ENCODE results near the gene KIF5A. TPM values are rescaled to one million over a fixed set of nuclear protein-coding genes. Genes with fewer than 3 reads are reported as not detected.

Gene KIF5A
- total RNA-seq, 1 donor from 2014 or later, result 0.08 TPM

DNA sequence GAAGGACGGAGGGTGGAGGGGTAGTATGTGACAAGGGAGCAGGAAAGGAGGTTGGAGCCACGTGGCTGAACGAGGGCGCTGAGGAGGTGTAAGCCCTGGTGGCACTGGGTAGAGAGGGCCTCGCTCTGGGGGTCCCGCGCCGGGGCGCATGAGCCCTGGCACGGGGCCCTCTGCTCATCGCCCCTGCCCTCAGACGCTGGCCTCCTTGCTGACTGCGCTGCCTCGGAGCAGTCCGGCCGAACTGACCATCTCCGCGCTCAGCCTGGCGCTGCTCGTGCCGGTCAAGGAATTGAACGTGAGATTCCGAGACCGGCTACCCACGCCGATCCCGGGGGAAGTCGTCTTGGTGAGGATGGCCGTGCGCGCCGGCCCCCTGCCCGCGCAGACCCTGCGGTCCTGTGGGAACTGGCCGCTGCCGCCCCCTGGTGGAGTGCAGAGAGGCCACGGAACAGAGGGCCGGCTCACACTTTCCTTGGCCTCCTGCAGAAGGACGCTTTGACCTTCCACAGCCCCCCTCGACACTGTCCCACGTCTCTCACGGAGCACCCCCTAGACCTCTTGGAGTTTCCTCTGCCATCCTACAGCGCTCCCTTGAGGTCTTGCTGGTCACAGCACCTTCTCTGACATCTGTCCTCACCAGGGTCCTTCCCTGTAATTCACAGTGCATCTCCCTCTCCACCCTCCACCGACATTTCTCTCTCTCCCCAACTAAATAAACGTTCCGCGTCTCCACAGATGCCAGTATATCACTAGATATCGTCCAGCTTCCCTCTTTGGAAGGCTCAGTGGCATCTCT, 71.9 kb downstream of the KIF5A start:
- peak; percentile 84 for ATAC-seq (ENCODE audit: poor library complexity)
- intact Hi-C loops (cut with DNase I), result loop anchor here (10.0 kb wide), 1 partner anchor 147 kb away; the partner anchor contains the start of gene ARHGAP9
- DNase-seq, result peak; percentile 80

DNA sequence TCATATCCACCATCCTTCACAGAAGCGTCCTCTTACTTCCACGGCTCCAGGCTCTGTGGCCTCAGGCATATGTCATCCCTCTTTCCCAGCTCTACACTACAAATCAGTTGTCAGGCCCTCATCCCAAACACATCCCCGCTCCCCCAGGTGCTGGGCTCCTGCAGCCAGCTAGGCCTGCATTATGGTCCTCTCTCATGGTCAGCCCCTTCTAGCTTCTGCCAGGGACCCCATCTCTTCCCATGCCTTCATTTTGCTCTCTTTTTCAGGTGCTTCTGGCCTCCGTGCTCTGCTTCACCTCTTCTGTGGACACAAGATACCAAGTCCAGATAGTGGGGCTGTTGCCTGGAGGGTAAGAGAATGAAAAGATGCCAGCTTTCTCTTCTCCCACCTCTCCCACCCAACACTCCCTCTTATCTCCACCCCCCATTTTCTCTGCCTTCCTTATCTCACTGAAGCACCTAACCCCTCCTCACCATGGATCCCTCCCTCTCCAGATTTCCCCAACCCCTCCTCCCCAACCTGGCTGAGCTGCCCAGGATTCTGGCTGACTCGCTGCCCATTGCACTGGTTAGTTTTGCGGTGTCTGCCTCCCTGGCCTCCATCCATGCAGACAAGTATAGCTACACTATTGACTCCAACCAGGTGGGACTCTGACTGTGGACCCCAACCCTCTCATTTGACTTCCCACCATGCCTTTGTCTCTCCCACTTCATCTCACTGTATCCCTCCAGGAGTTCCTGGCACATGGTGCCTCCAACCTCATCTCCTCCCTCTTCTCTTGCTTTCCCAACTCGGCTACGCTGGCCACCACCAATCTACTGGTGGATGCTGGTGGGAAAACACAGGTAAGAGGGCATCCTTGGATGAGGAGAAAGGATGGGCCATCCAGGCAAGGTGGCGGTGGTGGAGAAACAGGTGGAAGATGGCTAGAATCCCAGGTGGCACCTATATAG, 72.7 kb downstream of the KIF5A start:
- ATAC-seq (ENCODE audit: poor library complexity) (no peak), DNase-seq (no peak)
- intact Hi-C loops (cut with DNase I), result loop anchor here (10.0 kb wide), 1 partner anchor 148 kb away; the partner anchor contains the start of gene ARHGAP9

- ATAC-seq (ENCODE audit: poor library complexity) (no peak), DNase-seq (no peak)
- intact Hi-C loops (cut with DNase I), result loop anchor here (10.0 kb wide), 1 partner anchor 149 kb away; the partner anchor contains the start of gene ARHGAP9
Measured at GRCh38 chr12:57623385-57623784, 73.5 kb downstream of the KIF5A start.

DNA sequence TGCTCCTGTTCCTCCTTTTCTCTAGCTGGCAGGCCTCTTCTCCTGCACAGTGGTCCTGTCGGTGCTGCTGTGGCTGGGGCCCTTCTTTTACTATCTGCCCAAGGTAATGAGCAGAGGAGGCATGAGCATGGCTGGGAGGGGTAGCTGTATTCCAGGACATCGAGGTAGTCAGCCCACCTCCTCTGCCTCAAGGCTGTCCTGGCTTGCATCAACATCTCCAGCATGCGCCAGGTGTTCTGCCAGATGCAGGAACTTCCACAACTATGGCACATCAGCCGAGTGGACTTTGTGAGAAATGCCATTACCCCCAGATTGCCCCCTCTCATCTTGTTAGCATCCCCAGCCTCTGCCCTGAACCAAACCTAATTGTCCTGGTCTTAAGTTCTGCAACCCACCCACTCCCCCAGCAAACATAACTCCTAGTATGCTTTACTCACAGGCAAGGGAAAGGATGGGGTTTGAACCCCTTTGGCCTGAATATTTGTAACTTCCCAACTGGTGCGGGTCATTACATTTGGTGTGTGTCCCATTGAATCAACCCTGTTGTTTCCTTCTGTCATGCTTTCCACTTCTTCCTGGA, 74.1 kb downstream of the KIF5A start:
- no peak for ATAC-seq (ENCODE audit: poor library complexity)
- no peak for DNase-seq
- intact Hi-C loops (cut with DNase I), result loop anchor here (2.0 to 10.0 kb wide), 2 partner anchors 43 to 149 kb away; partner anchors contain the start of gene ARHGAP9

DNA sequence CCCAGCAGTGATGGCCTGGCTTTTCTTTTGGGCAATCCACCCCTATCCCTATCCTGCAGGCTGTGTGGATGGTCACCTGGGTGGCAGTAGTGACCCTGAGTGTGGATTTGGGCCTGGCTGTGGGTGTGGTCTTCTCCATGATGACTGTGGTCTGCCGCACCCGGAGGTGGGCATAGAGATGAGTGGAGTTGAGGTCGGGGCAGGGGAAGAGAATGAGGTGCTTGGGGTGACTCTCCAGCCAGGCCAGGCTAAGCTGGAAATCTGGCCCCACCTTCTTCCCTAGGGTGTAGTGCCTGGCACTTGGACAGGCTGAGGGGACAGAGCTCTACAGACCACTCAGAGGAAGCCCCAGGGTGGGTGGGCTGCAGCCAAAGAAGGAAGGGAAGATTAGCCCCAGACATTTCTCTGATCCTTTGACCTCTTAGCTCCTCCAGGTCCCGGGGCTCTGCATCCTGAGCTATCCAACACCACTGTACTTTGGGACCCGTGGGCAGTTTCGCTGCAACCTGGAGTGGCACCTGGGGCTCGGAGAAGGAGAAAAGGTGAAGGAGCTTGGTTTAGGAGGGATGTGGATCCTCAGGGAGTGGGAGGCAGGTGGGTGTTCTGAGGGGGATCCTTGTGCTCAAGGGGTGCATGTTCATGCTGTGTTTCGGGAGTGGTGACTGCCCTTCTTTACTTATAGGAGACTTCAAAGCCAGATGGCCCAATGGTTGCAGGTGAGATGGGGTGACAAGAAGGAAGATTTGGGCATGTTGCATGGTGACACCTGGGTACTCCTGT, 74.8 kb downstream of the KIF5A start:
- no peak for ATAC-seq (ENCODE audit: poor library complexity)
- intact Hi-C loops (cut with DNase I), result loop anchor here (2.0 to 10.0 kb wide), 2 partner anchors 44 to 150 kb away; partner anchors contain the start of gene ARHGAP9
- no peak for DNase-seq

GRCh38 chr12:57625261-57626032, 75.6 kb downstream of the KIF5A start:
- no peak for ATAC-seq (ENCODE audit: poor library complexity)
- DNase-seq, result no peak
- intact Hi-C loops (cut with DNase I), result loop anchor here (2.0 to 10.0 kb wide), 2 partner anchors 45 to 151 kb away; partner anchors contain the start of gene ARHGAP9

- ATAC-seq (ENCODE audit: poor library complexity) (no peak), DNase-seq (no peak)
- intact Hi-C loops (cut with DNase I), result loop anchor here (10.0 kb wide), 1 partner anchor 152 kb away; the partner anchor contains the start of gene ARHGAP9
Measured at GRCh38 chr12:57626111-57626920, 76.5 kb downstream of the KIF5A start.

DNA sequence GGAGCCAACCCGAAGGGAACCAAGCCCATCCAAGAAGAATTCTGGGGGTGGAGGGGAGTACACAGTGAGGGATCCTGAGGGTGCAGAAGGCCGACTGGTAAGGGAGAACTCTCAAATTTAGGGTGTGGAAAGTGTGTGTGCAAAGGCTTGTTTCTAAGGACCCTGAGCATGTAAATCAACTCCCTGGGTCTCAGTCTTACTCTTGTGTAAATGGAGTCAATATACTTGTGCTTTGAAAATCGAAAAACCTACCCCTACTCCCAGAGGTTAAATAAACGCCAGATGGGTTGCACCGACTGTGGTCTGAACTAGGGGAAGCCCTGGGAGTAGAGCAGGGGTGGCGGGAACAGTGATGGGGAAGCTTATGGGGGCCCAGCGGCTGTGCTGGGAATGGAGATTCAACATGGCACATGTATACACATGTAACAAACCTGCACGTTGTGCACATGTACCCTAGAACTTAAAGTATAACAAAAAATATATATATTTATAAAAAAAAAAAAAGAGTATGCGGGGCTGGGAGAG, 77.1 kb downstream of the KIF5A start:
- intact Hi-C loops (cut with DNase I), result loop anchor here (10.0 kb wide), 1 partner anchor 152 kb away; the partner anchor contains the start of gene ARHGAP9
- ATAC-seq (ENCODE audit: poor library complexity) (no peak), DNase-seq (no peak)

- intact Hi-C loops (cut with DNase I), result loop anchor here (10.0 kb wide), 1 partner anchor 153 kb away; the partner anchor contains the start of gene ARHGAP9
- no peak for ATAC-seq (ENCODE audit: poor library complexity)
Measured at GRCh38 chr12:57627501-57628279, 77.8 kb downstream of the KIF5A start.

GRCh38 chr12:57628280-57629191, 78.7 kb downstream of the KIF5A start:
- DNase-seq (no peak), ATAC-seq (ENCODE audit: poor library complexity) (no peak)
- intact Hi-C loops (cut with DNase I), result loop anchor here (10.0 kb wide), 1 partner anchor 154 kb away; the partner anchor contains the start of gene ARHGAP9

More at GRCh38 chr12:57627501-57628279, 77.8 kb downstream of the KIF5A start:
- DNase-seq, result no peak

DNA sequence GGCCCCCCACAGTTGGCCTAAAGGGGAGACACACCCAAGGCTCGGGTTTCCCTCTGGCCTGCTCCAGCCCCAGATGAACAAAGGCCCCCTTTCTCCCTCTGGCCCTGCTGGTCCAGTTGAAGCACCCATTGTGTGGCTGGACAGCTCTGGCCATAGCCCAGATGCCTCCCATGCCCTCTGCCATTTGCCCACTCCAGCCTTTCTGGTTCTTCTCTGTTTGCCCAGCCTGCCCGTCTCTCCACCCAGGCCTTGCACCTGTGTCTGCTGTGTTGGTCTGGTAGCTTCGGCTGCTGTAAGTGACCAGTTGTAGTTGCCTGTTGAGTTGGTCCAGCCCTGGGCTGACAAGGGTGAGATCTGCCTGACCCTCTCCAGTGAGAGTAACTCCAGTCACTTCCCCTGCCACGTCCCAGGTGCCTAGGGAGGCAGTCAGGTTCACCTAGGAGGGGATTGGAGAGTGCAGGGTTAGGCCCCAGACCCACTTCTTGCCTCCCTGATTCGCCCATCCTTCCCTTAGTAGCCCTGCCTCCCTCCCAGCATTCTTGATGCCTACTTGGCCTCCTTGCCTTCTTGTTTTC, 80.1 kb downstream of the KIF5A start:
- intact Hi-C loops (cut with DNase I), result loop anchor here (10.0 kb wide), 1 partner anchor 155 kb away; the partner anchor contains the start of gene ARHGAP9
- ATAC-seq (ENCODE audit: poor library complexity) (no peak), DNase-seq (no peak)

GRCh38 chr12:57630891-57631433, 81.1 kb downstream of the KIF5A start:
- DNase-seq (no peak), ATAC-seq (ENCODE audit: poor library complexity) (no peak)
- intact Hi-C loops (cut with DNase I), result no loop called here

GRCh38 chr12:57631566-57632072, 81.8 kb downstream of the KIF5A start:
- no peak for ATAC-seq (ENCODE audit: poor library complexity)
- no peak for DNase-seq
- intact Hi-C loops (cut with DNase I), result no loop called here
